HepG2 (cell line): ENCODE measurements around the gene PPAN.

Source experiments
- GABPA ChIP-seq, 2 experiments: IDR thresholded peaks; 2 replicates each; pipeline ENCODE4 v1.6.1; 2011 to 2016; ENCODE audit warnings: low read depth in 2 of 2, low read length in 1 of 2, missing biosample characterization in 1 of 2, missing genetic modification characterization in 1 of 2
- GMEB1 ChIP-seq: sonication (generic); formaldehyde crosslinking; IDR thresholded peaks from 2 replicates; pipeline ENCODE4 v1.5.1; 2020; ENCODE audit warnings: missing genetic modification reagents, mild to moderate bottlenecking, borderline replicate concordance
- SOX13 ChIP-seq, 3 experiments: fragments of 450-650 bp in 1 of 3; sonication (generic) in 1 of 3; formaldehyde crosslinking in 1 of 3; IDR thresholded peaks in 2 of 3; conservative IDR thresholded peaks in 1 of 3; 2 replicates each; pipeline versions ENCODE4 v1.5.0 to v1.6.1; 2016 to 2020; ENCODE audit warnings: antibody characterized with exemption in 1 of 3, mild to moderate bottlenecking in 1 of 3, missing compliant biosample characterization in 1 of 3, missing genetic modification reagents in 1 of 3, moderate library complexity in 1 of 3
- TF ChIP-seq, protein P1 (sequence below): sonication (generic); formaldehyde crosslinking; IDR thresholded peaks from 2 replicates; pipeline ENCODE4 v1.4.0; 2020; ENCODE audit warnings: missing genetic modification reagents
- TF ChIP-seq, protein P2 (sequence below): sonication (generic); formaldehyde crosslinking; conservative IDR thresholded peaks from 2 replicates; pipeline ENCODE4 v1.4.0; 2020; ENCODE audit warnings: mild to moderate bottlenecking, missing genetic modification reagents, moderate library complexity

GRCh38 chr19:10118960-10119359, 12.8 kb downstream of the PPAN start:
- TF ChIP-seq, protein P1, sequence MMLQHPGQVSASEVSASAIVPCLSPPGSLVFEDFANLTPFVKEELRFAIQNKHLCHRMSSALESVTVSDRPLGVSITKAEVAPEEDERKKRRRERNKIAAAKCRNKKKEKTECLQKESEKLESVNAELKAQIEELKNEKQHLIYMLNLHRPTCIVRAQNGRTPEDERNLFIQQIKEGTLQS (CRISPR knock-in tag): no peak
- no peak for TF ChIP-seq GMEB1 (CRISPR knock-in tag)
- no peak for TF ChIP-seq GABPA (IDR thresholded peaks at IDR 0.05; ENCODE audit: low read depth, low read length)
- no peak for TF ChIP-seq GABPA (CRISPR knock-in tag; IDR thresholded peaks at IDR 0.05; ENCODE audit: low read depth)
- TF ChIP-seq SOX13 (IDR thresholded peaks at IDR 0.05): no peak
- no peak for TF ChIP-seq SOX13 (CRISPR knock-in tag; conservative IDR thresholded peaks at IDR 0.05 in 1 of 2, IDR thresholded peaks at IDR 0.05 in 1 of 2)
- TF ChIP-seq, protein P2, sequence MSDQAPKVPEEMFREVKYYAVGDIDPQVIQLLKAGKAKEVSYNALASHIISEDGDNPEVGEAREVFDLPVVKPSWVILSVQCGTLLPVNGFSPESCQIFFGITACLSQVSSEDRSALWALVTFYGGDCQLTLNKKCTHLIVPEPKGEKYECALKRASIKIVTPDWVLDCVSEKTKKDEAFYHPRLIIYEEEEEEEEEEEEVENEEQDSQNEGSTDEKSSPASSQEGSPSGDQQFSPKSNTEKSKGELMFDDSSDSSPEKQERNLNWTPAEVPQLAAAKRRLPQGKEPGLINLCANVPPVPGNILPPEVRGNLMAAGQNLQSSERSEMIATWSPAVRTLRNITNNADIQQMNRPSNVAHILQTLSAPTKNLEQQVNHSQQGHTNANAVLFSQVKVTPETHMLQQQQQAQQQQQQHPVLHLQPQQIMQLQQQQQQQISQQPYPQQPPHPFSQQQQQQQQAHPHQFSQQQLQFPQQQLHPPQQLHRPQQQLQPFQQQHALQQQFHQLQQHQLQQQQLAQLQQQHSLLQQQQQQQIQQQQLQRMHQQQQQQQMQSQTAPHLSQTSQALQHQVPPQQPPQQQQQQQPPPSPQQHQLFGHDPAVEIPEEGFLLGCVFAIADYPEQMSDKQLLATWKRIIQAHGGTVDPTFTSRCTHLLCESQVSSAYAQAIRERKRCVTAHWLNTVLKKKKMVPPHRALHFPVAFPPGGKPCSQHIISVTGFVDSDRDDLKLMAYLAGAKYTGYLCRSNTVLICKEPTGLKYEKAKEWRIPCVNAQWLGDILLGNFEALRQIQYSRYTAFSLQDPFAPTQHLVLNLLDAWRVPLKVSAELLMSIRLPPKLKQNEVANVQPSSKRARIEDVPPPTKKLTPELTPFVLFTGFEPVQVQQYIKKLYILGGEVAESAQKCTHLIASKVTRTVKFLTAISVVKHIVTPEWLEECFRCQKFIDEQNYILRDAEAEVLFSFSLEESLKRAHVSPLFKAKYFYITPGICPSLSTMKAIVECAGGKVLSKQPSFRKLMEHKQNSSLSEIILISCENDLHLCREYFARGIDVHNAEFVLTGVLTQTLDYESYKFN: no peak
